CD4-positive, alpha-beta T cell treated with Interleukin-17A for 1 hour (primary cell): ENCODE data around the gene HINT3.
"Not testable (repeated sequence)": the region's sequence is repeated elsewhere in the genome, so short reads cannot be mapped to it uniquely, and the experiment has no call there.

Source experiments
- DNase-seq: peaks from one replicate; pipeline ENCODE4 v3.0.0-alpha.2; 2020

The HINT3 gene

GRCh38 chr6:125956506-125957390 is at the start of gene HINT3:
HINT3 (plus strand) TSS chr6:125956770; CDS start chr6:125956978, 208 bp downstream.
- DNase-seq: peak; percentile 97

GRCh38 chr6:125910527-125910926 is 46.0 kb upstream of the HINT3 start:
- DNase-seq: no peak

GRCh38 chr6:125911051-125911451 is 45.5 kb upstream of the HINT3 start:
- not testable (repeated sequence) for DNase-seq

GRCh38 chr6:125912430-125912829 is 44.1 kb upstream of the HINT3 start:
- not testable (repeated sequence) for DNase-seq

- DNase-seq: no peak
These were observed 43.4 kb upstream of the HINT3 start for GRCh38 chr6:125913145-125913544.

GRCh38 chr6:125913864-125914351 is 42.7 kb upstream of the HINT3 start:
- no peak for DNase-seq

GRCh38 chr6:125918230-125918629 is 38.3 kb upstream of the HINT3 start:
- no peak for DNase-seq

GRCh38 chr6:125918681-125919566 is 37.6 kb upstream of the HINT3 start:
- peak; percentile 84 for DNase-seq

GRCh38 chr6:125919618-125920017 is 37.0 kb upstream of the HINT3 start:
- DNase-seq: no peak

GRCh38 chr6:125922322-125922860 is 34.2 kb upstream of the HINT3 start:
- DNase-seq: no peak

GRCh38 chr6:125923366-125923877 is 33.1 kb upstream of the HINT3 start:
- DNase-seq: no peak

- DNase-seq: no peak
These were observed 32.4 kb upstream of the HINT3 start for GRCh38 chr6:125924169-125924568.

- DNase-seq: no peak
These were observed 31.7 kb upstream of the HINT3 start for GRCh38 chr6:125924697-125925358.

- DNase-seq: no peak
These were observed 29.9 kb upstream of the HINT3 start for GRCh38 chr6:125926711-125927110.

- no peak for DNase-seq
These were observed 28.8 kb upstream of the HINT3 start for GRCh38 chr6:125927761-125928160.

- DNase-seq: no peak
These were observed 25.7 kb upstream of the HINT3 start for GRCh38 chr6:125930765-125931418.

GRCh38 chr6:125931733-125932450 is 24.7 kb upstream of the HINT3 start:
- no peak for DNase-seq

- no peak for DNase-seq
These were observed 24.1 kb upstream of the HINT3 start for GRCh38 chr6:125932451-125932795.

- DNase-seq: not testable (repeated sequence)
These were observed 21.1 kb upstream of the HINT3 start for GRCh38 chr6:125935520-125935919.

GRCh38 chr6:125939026-125939425 is 17.5 kb upstream of the HINT3 start:
- DNase-seq: no peak

GRCh38 chr6:125939791-125940190 is 16.8 kb upstream of the HINT3 start:
- no peak for DNase-seq
